ENCODE data around the gene DTX3. TPM values are rescaled to one million over a fixed set of nuclear protein-coding genes. Genes with fewer than 3 reads are reported as not detected.
"Not testable (repeated sequence)": the region's sequence is repeated elsewhere in the genome, so short reads cannot be mapped to it uniquely, and the experiment has no call there.

The DTX3 gene
- total RNA-seq = 10 to 100 TPM; 24.4 to 32.8 TPM
- 22.9 to 29.8 reads per million in 2 donors for total RNA-seq

GRCh38 chr12:57604454-57604991 lies at the start of gene DTX3:
Gene DTX3, plus strand, starts transcription at chr12:57604824. Its CDS starts 1,694 bp downstream, at chr12:57606518.
- Mint-ChIP-seq H3K36me3 (ENCODE audit: low read depth) (peaks cover 11% of the 10 kb centered on the region), H3K4me1 (peaks cover 25% of the 10 kb centered on the region)
- peak; percentile 76 for ATAC-seq

GRCh38 chr12:57554897-57555296 lies 49.7 kb upstream of the DTX3 start:
- Mint-ChIP-seq H3K4me1 (peaks cover 10% of the 10 kb centered on the region), H3K4me3 (no peak overlapping the region), H3K36me3 (ENCODE audit: low read depth) (no peaks in the 10 kb centered on the region), H3K27ac (no peak overlapping the region), H3K27me3 (peaks cover 20% of the 10 kb centered on the region)
- DNase-seq (no peak), ATAC-seq (no peak)
- H3K9me3 ChIP-seq (ENCODE audit: control insufficient read depth, low read length, poor library complexity, severe bottlenecking) = no peaks in the 10 kb centered on the region

More at GRCh38 chr12:57604454-57604991, at the start of gene DTX3:
- no peaks in the 10 kb centered on the region for H3K9me3 ChIP-seq (ENCODE audit: control insufficient read depth, low read length, poor library complexity, severe bottlenecking)
- H3K27me3 Mint-ChIP-seq = no peaks in the 10 kb centered on the region
- peak within 1 kb of the TSS; percentile 88 for H3K27ac Mint-ChIP-seq
- peak in 1 of 3 donors; percentile 20 for DNase-seq
- H3K4me3 Mint-ChIP-seq = peak within 1 kb of the TSS; percentile 82

GRCh38 chr12:57558864-57559263 lies 45.8 kb upstream of the DTX3 start:
- peaks cover 7% of the 10 kb centered on the region for H3K4me1 Mint-ChIP-seq
- H3K27ac Mint-ChIP-seq = no peak overlapping the region
- H3K36me3 Mint-ChIP-seq (ENCODE audit: low read depth) = no peaks in the 10 kb centered on the region
- H3K27me3 Mint-ChIP-seq = peaks cover 29% of the 10 kb centered on the region
- H3K9me3 ChIP-seq (ENCODE audit: control insufficient read depth, low read length, poor library complexity, severe bottlenecking) = no peaks in the 10 kb centered on the region
- DNase-seq = no peak
- ATAC-seq = no peak
- H3K4me3 Mint-ChIP-seq = no peak overlapping the region

- no peak overlapping the region for H3K27ac Mint-ChIP-seq
- no peak overlapping the region for H3K4me3 Mint-ChIP-seq
- ATAC-seq = no peak
These were observed 44.1 kb upstream of the DTX3 start for GRCh38 chr12:57560516-57560915.

GRCh38 chr12:57561117-57561516 lies 43.5 kb upstream of the DTX3 start:
- H3K4me3 Mint-ChIP-seq; ATAC-seq; H3K4me1 Mint-ChIP-seq; H3K27ac Mint-ChIP-seq; DNase-seq; H3K9me3 ChIP-seq (ENCODE audit: control insufficient read depth, low read length, poor library complexity, severe bottlenecking); H3K36me3 Mint-ChIP-seq (ENCODE audit: low read depth): not testable (repeated sequence)
- peaks cover 33% of the 10 kb centered on the region for H3K27me3 Mint-ChIP-seq

More at GRCh38 chr12:57560516-57560915, 44.1 kb upstream of the DTX3 start:
- no peaks in the 10 kb centered on the region for H3K9me3 ChIP-seq (ENCODE audit: control insufficient read depth, low read length, poor library complexity, severe bottlenecking)
- Mint-ChIP-seq H3K27me3 (peaks cover 33% of the 10 kb centered on the region), H3K4me1 (peaks cover 10% of the 10 kb centered on the region), H3K36me3 (ENCODE audit: low read depth) (peaks cover 2% of the 10 kb centered on the region)
- no peak for DNase-seq

- DNase-seq (no peak), ATAC-seq (no peak)
- peaks cover 2% of the 10 kb centered on the region for H3K36me3 Mint-ChIP-seq (ENCODE audit: low read depth)
- H3K9me3 ChIP-seq (ENCODE audit: control insufficient read depth, low read length, poor library complexity, severe bottlenecking) = no peaks in the 10 kb centered on the region
- H3K27me3 Mint-ChIP-seq = peaks cover 28% of the 10 kb centered on the region
- H3K4me1 Mint-ChIP-seq = peaks cover 10% of the 10 kb centered on the region
- H3K4me3 Mint-ChIP-seq = no peak overlapping the region
- H3K27ac Mint-ChIP-seq = no peak overlapping the region
These were observed 41.3 kb upstream of the DTX3 start for GRCh38 chr12:57563358-57563757.

- H3K4me3 Mint-ChIP-seq = no peak overlapping the region
- H3K4me1 Mint-ChIP-seq = peaks cover 10% of the 10 kb centered on the region
- peak overlapping the region; percentile 29 for H3K27ac Mint-ChIP-seq
- H3K27me3 Mint-ChIP-seq = peaks cover 33% of the 10 kb centered on the region
- no peaks in the 10 kb centered on the region for H3K9me3 ChIP-seq (ENCODE audit: control insufficient read depth, low read length, poor library complexity, severe bottlenecking)
- ATAC-seq = no peak
- peaks cover 3% of the 10 kb centered on the region for H3K36me3 Mint-ChIP-seq (ENCODE audit: low read depth)
- no peak for DNase-seq
These were observed 40.4 kb upstream of the DTX3 start for GRCh38 chr12:57564178-57564740.

GRCh38 chr12:57568838-57569237 lies 35.8 kb upstream of the DTX3 start:
- H3K27ac Mint-ChIP-seq = no peak overlapping the region

GRCh38 chr12:57569858-57570257 lies 34.8 kb upstream of the DTX3 start:
- Mint-ChIP-seq H3K27me3 (peaks cover 14% of the 10 kb centered on the region), H3K4me1 (no peaks in the 10 kb centered on the region), H3K27ac (no peak overlapping the region), H3K4me3 (no peak overlapping the region), H3K36me3 (ENCODE audit: low read depth) (peaks cover 4% of the 10 kb centered on the region)
- H3K9me3 ChIP-seq (ENCODE audit: control insufficient read depth, low read length, poor library complexity, severe bottlenecking) = no peaks in the 10 kb centered on the region
- DNase-seq (no peak), ATAC-seq (no peak)

More at GRCh38 chr12:57568838-57569237, 35.8 kb upstream of the DTX3 start:
- peaks cover 22% of the 10 kb centered on the region for H3K27me3 Mint-ChIP-seq
- DNase-seq = no peak
- H3K36me3 Mint-ChIP-seq (ENCODE audit: low read depth) = peaks cover 5% of the 10 kb centered on the region
- ATAC-seq = no peak
- no peaks in the 10 kb centered on the region for H3K9me3 ChIP-seq (ENCODE audit: control insufficient read depth, low read length, poor library complexity, severe bottlenecking)
- no peak overlapping the region for H3K4me3 Mint-ChIP-seq
- peaks cover 3% of the 10 kb centered on the region for H3K4me1 Mint-ChIP-seq

- DNase-seq; H3K9me3 ChIP-seq (ENCODE audit: control insufficient read depth, low read length, poor library complexity, severe bottlenecking); H3K36me3 Mint-ChIP-seq (ENCODE audit: low read depth); ATAC-seq; H3K27ac Mint-ChIP-seq; H3K4me3 Mint-ChIP-seq; H3K4me1 Mint-ChIP-seq: not testable (repeated sequence)
- H3K27me3 Mint-ChIP-seq = peaks cover 19% of the 10 kb centered on the region
These were observed 34.2 kb upstream of the DTX3 start for GRCh38 chr12:57570438-57570837.

- Mint-ChIP-seq H3K36me3 (ENCODE audit: low read depth) (peaks cover 3% of the 10 kb centered on the region), H3K27ac (no peak overlapping the region), H3K27me3 (peaks cover 22% of the 10 kb centered on the region), H3K4me1 (no peaks in the 10 kb centered on the region), H3K4me3 (no peak overlapping the region)
- no peaks in the 10 kb centered on the region for H3K9me3 ChIP-seq (ENCODE audit: control insufficient read depth, low read length, poor library complexity, severe bottlenecking)
- ATAC-seq (no peak), DNase-seq (no peak)
These were observed 32.5 kb upstream of the DTX3 start for GRCh38 chr12:57571926-57572762.

- no peak for ATAC-seq
- no peak overlapping the region for H3K4me3 Mint-ChIP-seq
- no peaks in the 10 kb centered on the region for H3K4me1 Mint-ChIP-seq
These were observed 29.8 kb upstream of the DTX3 start for GRCh38 chr12:57574795-57575194.

GRCh38 chr12:57575771-57576612 lies 28.6 kb upstream of the DTX3 start:
- ATAC-seq (no peak), DNase-seq (no peak)
- Mint-ChIP-seq H3K4me1 (no peaks in the 10 kb centered on the region), H3K27me3 (peaks cover 11% of the 10 kb centered on the region), H3K4me3 (no peak overlapping the region), H3K36me3 (ENCODE audit: low read depth) (no peaks in the 10 kb centered on the region), H3K27ac (peak overlapping the region; percentile 70)
- no peaks in the 10 kb centered on the region for H3K9me3 ChIP-seq (ENCODE audit: control insufficient read depth, low read length, poor library complexity, severe bottlenecking)

More at GRCh38 chr12:57574795-57575194, 29.8 kb upstream of the DTX3 start:
- no peaks in the 10 kb centered on the region for H3K9me3 ChIP-seq (ENCODE audit: control insufficient read depth, low read length, poor library complexity, severe bottlenecking)
- DNase-seq = no peak
- H3K27me3 Mint-ChIP-seq = peaks cover 12% of the 10 kb centered on the region
- H3K36me3 Mint-ChIP-seq (ENCODE audit: low read depth) = no peaks in the 10 kb centered on the region
- H3K27ac Mint-ChIP-seq = no peak overlapping the region
